Small intestine (tissue), 4 donors: ENCODE results near the gene CASKIN2. TPM values are rescaled to one million over a fixed set of nuclear protein-coding genes. Genes with fewer than 3 reads are reported as not detected.

ENCODE experiments used
- polyA plus RNA-seq, 4 donors: library from polyadenylated mRNA; stranded (reverse) in 3 of 4; unstranded in 1 of 4; fragments of 200-250 nt in 3 of 4; fragments of 120-200 nt in 1 of 4; gene quantifications; one replicate each; pipeline versions ENCODE4 v1.2.1 to v1.2.3, GENCODE V29; 2013
- donor health status: healthy with polysubstance abuse.
- donor health status: Bipolar disorder and iron deficiency.
- donor health status: healthy.

Gene CASKIN2
- polyA plus RNA-seq, 4 donors: 7.6 to 15.6 (median 10.9) TPM

Other genes starting within 250 kb of the CASKIN2 start
- 10 to 100 TPM; 13.0 to 29.7 (median 22.9) TPM for gene MIF4GD, start 244.3 kb downstream of the CASKIN2 start, polyA plus RNA-seq
- gene SLC25A19, start 226.1 kb downstream of the CASKIN2 start, polyA plus RNA-seq: 10 to 100 TPM; 11.4 to 15.6 (median 12.7) TPM
- gene GRB2, start 109.9 kb downstream of the CASKIN2 start, polyA plus RNA-seq: 10 to 100 TPM; 65.6 to 73.5 (median 68.0) TPM
- 10 to 100 TPM; 41.8 to 87.7 (median 60.3) TPM for gene TMEM94, start 58.9 kb downstream of the CASKIN2 start, polyA plus RNA-seq
- 10 to 100 TPM; 35.5 to 91.1 (median 69.4) TPM for gene TSEN54, start 991 bp upstream of the CASKIN2 start, polyA plus RNA-seq
- gene LLGL2, start 10.2 kb upstream of the CASKIN2 start, polyA plus RNA-seq: 100 to 1,000 TPM; 140 to 365 (median 244) TPM
- 1,000 to 10,000 TPM in 2 of 4 donors, 100 to 1,000 TPM in 2; 279 to 3,618 (median 1,437) TPM for gene MYO15B, start 72.3 kb upstream of the CASKIN2 start, polyA plus RNA-seq
- 100 to 1,000 TPM in 1 of 4 donors, 10 to 100 TPM in 3; 10.4 to 114 (median 52.9) TPM for gene SMIM5, start 117.9 kb upstream of the CASKIN2 start, polyA plus RNA-seq
- gene RECQL5, start 151.6 kb upstream of the CASKIN2 start, polyA plus RNA-seq: 10 to 100 TPM; 14.6 to 41.2 (median 17.9) TPM
- 10 to 100 TPM; 52.6 to 92.7 (median 75.0) TPM for gene SAP30BP, start 151.8 kb upstream of the CASKIN2 start, polyA plus RNA-seq
- 100 to 1,000 TPM in 3 of 4 donors, 10 to 100 TPM in 1; 37.4 to 288 (median 155) TPM for gene ITGB4, start 205.9 kb upstream of the CASKIN2 start, polyA plus RNA-seq
- gene GALK1, start 249.7 kb upstream of the CASKIN2 start, polyA plus RNA-seq: 100 to 1,000 TPM in 1 of 4 donors, 10 to 100 TPM in 3; 43.4 to 116 (median 81.4) TPM